Stimulated activated CD8-positive, alpha-beta memory T cell treated with anti-CD3 and anti-CD28 coated beads, Interleukin-12 subunit alpha, Interleukin-12 subunit beta, amount 100 ng/mL, for 24 hours (primary cell): ENCODE results near the gene USF1.
"Not testable (repeated sequence)": the region's sequence is repeated elsewhere in the genome, so short reads cannot be mapped to it uniquely, and the experiment has no call there.

Experiments
- DNase-seq: peaks from one replicate; pipeline ENCODE4 v3.0.0-alpha.2; 2020; ENCODE audit errors: extremely low read depth

Gene USF1

DNA sequence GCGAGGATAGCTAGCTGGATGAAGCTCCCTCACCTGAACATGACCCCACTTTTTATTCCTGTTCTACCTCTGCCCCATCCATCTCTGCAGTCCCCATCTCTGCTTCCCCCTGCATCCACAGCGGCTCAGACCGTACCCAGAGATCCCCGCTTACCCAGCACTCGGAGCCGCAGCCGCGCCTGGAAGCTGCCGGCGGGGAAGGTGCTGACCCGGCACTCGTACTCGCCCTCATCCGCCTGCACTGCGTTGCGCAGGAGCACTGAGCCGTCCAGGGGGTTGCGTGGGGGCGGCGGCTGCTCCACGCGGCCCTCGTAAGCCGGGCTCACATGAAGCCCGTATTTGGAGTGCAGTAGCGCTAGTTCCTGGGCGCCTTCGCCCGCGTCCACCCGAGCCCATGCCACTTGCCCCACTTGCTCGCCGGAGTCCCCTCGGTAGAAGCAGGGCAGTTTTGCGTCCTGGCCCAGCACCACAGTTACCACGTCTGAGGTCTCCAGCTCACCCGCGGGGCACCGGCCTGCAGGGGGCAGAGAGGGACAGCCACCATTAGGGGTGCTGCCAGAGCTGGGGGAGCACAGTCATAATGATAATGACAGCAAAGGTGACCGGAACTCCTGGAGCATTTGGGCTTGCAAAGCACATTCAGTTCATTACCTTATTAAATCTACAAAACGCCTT lies 33.8 kb upstream of the USF1 start:
- no peak for DNase-seq

DNA sequence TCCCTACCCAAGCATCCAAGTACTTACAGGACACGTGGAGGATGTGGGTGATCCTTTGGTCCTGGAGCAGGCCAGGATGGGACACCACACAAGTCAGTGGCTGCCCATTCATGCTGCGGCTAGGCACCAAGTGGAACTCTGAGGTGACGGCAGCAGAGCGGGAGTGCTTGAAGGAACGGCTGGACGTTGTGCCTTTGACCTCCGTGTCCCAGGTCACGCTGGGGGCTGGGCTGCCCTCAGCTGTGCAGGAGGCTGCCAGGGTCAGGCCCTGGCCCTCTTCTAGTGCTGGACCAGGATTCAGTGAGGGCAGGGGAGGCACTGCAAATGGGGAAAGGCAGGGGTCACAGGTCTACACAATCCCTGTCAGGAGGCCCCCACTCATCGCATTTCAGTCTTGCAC lies 31.6 kb upstream of the USF1 start:
- no peak for DNase-seq

DNA sequence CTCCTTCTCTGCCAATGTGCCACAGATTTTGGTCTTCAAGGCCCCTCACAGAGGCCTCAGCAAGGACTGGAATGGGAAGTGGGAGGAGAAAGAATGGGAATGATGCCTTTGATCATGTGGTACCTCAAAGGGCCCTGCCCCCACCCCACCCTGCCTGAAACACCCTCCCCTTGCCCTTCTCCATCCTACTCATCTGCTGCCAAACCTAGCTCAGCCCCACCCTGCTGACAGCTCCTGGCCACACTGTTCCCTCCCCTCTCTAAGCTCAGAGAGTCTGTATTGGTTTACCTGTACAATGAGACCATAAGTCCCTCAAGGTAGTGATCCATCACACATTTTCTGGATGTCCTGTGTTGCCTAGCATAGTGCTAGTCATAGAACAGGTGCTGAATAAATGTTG lies 30.6 kb upstream of the USF1 start:
- DNase-seq = no peak

DNA sequence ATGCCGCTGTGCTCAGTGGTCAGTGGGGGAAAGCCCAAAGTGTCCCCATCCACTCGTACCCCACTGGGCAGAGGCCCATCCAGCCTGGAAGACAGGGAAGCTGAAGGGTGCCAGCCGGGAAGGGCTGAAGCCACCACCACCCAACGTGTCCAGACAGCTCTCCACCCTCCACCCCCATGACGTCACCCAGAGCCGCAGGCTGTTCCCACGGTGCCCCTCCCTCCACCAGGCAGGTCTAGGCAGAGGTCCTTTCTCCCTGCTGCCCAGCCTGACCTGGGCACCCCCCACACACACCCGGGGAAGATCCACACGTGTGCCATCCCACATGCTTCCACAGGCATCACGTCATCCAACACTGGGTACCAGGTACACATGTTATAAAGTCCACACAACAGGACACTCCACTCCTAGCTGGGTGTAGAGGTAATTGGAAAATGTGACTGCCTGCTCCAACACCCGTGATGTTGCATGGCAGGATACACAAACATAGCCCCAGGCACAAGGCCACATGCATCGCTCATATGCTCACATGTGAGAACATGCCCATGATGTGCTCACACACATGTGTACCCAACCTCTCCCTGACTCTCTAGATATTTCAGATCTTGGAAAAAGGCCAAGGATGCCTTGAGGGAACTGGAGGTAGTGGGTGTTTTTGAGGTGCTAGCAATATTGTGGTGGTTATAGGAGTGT lies 29.0 kb upstream of the USF1 start:
- no peak for DNase-seq

DNA sequence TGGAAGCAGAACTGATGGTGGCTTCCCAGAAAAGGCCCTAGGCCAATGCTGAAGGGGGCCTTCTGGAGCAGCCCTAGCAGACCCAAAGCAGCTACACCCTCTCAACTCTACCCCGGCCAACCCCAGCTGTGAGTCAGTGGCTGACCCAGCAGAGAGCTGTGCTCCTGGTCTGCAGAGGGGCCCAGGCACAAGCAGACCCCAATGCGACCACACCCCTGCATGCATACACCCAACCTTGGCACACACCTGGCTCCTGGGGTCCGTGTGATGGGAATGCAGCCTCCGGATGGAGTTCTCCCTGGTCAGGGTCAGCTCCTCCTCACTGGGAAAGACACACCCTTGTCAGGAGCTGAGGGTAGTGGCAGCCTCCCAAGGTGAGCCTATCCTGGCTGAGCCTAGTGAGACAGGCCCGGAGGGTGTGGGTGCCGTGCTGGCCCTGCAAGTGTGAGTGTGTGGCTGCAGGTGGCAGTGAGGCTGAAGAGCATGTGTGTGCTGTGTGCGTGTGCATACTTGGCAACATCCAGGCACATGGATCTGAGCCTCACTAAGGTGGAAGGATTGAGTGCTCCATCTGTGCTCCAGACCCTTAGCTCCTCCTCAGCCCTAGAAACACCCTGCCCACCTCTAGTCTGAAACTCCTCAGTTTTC lies 27.8 kb upstream of the USF1 start:
- DNase-seq = no peak

DNA sequence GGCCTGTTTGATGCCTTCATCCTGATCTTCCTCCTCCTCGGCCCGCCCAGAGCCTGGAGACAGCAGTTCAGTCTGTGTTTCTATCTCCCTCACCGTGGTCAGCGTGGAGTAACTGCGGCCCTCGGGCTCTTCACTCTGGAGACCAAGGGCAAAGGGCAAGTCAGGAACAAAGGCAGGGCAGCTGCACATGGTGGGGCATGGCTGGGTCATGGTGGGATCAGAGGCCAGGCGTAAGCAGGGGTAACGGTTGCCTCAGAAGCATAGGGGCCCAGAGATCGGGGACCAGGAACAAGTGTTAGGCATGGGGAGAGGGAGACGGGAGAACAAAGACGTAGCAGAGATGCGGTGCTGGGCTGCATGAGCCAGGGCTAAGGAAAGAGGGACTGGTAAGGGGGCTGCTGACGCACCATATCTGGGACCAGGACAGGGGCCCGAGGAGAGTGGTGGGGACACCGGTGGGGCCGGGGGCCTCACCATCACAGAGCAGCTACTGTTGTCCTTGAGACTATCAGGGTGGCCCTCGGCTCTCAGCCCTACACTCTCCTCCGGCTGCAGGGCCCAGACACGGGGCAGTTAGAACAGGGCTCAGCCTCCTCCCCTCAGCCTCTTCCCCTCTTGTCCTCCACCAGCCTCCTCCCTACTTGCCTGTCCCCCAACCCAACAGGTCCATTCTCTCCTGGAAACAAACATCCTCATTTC lies 27.1 kb upstream of the USF1 start:
- no peak for DNase-seq

DNA sequence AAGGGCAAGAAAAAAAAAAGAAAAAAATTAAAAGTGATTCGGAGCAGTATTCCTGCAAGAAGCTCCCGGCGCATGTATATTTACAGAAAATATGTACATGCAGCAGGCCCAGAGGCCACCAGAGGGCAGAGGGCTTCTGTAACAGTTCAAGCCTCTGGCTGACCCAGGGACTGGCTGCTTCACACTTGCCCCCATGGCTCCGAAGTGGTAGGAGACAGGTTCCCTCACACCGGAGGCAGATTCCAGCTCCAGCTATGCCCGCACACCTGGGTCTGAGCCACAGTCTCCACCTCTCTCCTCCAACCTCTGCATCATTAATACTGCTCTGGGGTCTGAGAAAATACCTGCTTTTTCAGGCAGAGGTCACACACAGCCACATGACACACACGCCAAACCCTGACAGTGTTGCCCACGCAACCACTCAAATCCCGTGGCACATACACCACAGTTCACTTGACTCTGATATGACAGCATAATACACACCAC lies 26.2 kb upstream of the USF1 start:
- DNase-seq = no peak

DNA sequence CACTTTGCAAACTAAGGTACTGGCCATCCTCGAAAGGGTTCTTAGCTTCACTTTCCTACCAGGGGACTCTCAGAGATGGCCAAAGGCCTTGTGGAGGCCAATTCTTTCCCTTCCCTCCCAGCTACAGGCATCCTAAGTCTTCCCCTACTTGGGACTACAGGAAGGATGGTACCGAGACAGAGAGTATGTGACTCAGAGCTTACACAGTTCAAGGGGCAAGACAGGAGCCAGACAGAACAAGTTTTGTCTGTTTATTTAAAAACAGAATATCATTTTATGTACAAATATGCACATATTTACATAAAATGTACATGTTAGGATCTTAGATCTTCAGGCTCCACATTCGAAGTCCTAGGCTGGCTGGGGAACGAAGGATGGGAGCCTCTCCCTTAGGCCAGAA lies 25.0 kb upstream of the USF1 start:
- no peak for DNase-seq

DNA sequence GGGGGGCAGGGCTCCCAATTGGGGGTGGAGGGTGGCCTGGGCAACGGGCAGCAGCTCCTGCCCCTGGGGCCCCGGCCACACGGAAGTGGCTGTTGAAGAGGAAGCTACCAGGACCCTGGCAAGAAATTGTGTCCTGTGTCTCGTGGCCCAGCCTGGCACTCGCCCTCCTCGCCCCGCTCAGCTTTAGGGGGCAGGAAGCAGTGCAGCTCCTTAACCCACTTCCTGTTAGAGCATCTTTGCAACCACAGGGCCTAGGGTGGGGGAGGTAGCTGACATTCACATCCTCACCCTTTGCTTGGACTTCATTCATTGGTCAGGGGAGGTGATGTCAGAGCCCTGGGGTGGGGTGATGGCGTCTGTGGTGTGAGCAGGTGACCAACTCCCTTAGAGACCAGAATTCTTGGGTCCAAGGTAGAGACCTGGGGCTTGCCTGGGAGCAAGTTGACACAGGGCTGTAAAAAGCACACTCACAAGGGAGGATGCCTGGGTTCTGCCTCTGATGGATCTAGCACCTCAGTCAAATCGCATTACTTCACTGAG lies 24.0 kb upstream of the USF1 start, which contains the start of gene ARHGAP30:
Gene ARHGAP30, minus strand, starts transcription at position 161 of the 540 bp plus-strand sequence. CDS start 267 bp downstream, outside the sequence.
- peak; percentile 60 for DNase-seq

DNA sequence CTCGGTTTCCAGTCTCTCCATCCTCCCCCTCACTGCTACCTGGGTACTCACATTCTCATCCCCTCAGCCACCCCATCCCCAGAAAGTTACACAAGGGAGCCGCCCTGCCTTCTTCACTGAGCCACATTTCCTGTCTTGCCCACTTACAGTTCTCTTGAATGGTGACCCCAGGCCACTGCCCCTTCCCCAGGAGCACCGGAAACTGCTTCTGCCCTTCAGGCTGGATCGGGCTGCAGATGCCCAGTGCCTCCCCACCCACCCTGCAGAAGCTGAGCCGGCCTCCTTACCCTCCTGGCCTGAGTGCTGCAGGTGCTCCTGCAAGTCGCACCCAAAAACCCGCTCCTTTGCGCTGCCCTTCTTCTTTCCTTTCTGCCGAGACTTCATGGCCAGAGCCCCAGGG lies 23.5 kb upstream of the USF1 start:
- no peak for DNase-seq

DNA sequence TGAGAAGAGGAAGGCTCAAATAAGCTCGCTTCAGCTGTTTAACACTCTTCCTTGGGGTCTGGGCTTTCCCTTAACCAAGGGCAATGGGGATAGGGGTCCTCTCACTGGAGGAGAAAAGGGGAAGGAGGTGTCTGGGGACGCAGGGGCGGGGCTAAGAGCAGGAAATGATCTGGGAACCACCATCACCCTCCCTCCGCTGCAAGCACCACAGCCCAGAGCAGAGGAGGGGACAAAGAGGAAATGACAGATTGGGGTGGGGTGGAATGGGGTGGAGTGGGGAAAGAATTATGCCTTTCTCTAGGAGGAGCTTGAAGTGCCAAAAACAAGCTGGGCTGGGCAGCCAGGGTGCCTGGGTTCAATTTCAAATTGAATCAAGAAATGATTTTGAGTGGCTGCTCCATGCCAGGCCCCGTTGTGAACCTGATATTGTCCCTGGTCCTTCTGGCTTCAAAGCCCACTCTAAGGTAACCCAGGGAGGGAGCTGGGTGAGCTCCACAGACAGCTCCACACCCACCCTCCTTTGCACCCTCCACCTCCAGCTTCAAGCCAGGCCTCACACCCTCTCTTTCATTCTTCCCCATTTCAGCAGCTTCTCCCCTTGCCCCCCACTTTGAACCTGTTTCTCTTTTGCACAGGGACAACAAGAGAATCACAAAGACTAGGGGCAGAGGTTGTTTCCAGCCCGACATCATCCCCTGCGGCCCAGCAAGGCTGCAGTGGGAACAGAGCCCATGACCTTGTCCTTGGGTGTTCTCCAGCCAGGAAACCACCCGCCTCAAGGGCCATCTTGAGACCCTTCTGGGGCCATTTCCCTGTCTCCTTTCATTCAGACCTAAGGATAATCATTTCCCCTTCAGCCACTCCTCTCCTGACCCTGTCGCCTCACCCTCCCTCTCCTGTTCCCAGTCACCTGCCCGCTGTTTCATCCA lies 22.8 kb upstream of the USF1 start:
- peak; percentile 60 for DNase-seq

DNA sequence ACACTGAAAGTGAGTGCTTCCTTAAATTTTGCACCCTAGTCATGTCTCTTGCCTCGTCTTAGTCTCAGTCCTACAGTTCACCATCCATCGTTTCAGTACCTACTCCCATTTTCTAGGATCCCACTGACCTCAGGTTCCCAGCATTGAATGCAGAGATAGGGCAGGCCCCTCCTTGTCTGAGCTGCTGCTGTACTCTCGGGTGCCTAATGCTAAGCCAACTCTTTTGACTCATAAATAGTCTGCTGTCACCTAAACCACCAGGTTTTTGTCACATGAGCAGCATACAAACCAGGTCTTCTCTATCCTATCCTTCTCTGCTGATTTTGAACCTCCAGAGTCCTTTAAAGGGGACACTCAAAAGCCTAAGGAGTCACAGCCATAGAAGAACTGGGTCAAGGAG lies 20.9 kb upstream of the USF1 start:
- DNase-seq = no peak

DNA sequence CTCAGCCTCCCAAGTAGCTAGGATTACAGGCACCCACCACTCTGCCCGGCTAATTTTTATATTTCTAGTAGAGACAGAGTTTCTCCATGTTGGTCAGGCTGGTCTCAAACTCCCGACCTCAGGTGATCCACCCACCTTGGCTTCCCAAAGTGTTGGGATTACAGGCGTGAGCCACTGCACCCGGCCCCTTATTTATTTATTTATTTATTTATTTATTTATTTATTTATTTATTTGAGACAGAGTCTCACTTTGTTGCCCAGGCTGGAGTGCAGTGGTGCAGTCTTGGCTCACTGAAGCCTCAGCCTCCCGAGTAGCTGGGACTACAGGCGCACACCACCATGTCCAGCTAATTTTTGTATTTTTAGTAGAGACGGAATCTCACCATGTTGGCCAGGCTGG lies 19.9 kb upstream of the USF1 start:
- not testable (repeated sequence) for DNase-seq

DNA sequence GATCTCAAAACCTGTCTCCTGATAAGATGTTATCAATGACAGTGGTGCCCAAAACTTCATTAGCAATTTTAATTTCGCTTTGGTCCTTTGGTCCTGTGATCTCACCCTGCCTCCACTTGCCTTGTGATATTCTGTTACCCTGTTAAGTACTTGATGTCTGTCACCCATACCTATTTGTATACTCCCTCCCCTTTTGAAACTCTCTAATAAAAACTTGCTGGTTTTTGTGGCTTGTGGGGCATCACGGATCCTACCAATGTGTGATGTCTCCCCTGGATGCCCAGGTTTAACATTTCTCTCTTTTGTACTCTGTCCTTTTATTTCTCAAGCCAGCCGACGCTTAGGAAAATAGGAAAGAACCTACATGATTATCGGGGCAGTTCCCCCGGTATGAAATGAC lies 18.2 kb upstream of the USF1 start:
- DNase-seq = not testable (repeated sequence)

DNA sequence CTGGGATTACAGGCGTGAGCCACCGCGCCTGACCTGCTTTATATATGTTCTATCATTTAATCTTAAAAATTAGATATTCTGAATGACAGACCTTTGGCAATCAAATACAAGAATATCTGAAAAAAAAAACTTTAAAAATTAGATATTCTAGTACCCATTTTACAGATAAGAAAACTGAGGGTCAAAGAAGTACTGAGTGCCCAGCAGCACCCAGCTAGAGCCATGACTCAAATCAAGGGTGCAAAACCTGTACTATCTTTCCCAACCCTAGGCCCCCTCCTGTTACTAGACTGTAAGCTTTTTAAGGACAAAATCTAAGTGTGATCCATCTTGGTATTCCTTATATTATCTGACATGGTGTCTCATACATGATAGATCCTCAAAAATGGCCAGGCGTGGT lies 15.6 kb upstream of the USF1 start:
- DNase-seq = no peak

DNA sequence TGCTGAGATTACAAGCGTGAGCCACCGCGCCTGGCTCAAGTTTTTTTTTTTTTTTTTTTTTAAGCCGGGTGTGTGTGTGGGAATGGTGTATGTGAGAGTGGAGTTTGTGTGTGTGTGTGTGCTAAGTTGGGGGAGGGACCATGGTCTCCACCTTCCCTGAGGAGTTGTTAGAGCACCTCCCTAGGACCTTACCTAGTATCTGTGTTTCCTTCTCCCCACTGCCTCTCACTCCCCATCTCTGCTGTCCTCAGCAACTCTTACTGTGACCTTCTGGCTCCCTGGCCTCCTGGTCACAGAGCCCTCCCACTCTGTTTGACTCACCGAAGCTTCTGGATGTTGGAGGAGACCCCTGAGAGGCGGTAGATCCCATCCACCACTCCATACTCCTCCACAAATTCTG lies 13.5 kb upstream of the USF1 start:
- DNase-seq = no peak

DNA sequence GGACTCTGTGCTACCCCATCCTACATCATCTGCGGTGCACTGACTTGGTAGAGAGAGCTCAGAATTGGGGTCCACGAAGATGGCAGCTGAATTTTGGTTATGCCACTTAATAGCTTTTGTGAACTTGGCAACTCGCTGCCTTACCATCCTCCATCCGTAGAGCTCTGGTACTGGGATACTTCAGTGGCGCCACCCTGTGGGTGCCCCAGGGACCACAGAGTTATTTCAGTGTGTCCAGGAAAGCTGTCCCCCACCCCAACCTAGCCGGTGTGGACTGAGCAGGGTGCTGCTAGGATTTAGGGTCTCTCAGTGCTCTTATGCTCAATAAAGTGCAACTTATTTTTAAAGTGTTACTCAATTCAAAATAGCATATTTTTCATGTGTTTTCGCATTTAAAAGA lies 9.0 kb upstream of the USF1 start:
- DNase-seq = no peak

DNA sequence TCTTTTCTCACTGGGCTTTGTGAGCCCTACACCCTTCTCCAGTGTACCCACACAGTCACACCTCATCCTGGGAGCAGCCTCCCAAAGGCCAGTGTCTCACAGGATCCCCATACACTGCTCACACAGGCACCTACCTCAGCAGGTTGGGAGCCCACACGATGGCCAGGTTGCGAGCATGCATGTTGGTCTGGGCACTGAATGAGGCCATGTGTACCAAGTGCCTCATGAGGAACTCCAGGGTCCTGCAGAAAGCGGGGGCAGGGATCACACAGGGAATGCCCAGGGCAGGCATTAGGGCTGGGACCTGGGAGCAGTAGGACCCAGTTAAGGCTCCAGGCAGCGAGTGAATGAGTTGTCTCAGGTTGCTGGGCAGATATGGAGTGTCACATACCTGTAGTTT lies 8.5 kb upstream of the USF1 start:
- no peak for DNase-seq

DNA sequence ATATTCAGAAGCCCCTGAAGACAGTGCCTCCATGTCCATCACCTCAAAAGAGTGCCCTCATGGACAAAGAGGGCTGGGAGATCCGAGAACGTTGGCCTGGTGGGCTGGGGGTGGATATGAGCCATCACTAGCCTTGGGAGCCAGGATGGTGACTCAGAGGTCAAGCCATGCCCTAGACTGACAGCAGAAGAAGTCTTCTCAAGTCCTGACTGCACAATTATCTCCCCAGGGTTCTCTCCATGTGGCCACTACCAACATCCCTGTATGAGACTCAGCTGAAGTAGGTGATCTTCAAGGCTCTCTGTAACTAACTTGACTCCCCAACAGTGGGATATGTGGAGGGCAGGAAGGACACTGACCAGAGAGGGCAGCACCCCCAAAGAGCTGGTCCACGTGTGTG lies 7.1 kb upstream of the USF1 start:
- no peak for DNase-seq

DNA sequence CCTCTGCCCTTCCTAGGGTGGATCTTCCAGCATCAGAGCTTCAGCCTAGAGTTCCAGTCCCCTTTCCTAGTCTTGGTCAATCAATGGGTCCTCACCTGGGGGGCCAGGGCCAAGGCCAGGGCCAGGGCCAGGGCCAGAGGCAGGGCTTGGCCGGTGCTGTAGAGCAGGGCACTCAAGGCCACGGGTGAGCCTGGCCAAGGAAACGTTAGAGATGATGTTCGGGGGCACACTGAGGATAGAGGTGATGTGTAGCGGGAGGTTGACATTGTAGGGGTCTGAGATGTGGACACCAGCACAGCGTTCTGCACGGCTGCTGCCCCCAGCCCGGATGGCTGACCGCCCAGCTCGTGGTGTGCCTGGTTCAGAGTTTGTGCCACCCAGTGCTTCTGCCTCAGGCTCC lies 5.4 kb upstream of the USF1 start:
- DNase-seq = no peak
